GM12874 (cell line): Measurements from ENCODE around the gene SERPINB10.

ENCODE experiments used
- TF ChIP-seq, protein P1 (sequence below): IDR thresholded peaks from 2 replicates; pipeline ENCODE4 v1.5.1; 2011; ENCODE audit warnings: low read depth, mild to moderate bottlenecking, control low read depth, low read length, moderate library complexity; ENCODE audit not compliant: insufficient read depth

The SERPINB10 gene

DNA sequence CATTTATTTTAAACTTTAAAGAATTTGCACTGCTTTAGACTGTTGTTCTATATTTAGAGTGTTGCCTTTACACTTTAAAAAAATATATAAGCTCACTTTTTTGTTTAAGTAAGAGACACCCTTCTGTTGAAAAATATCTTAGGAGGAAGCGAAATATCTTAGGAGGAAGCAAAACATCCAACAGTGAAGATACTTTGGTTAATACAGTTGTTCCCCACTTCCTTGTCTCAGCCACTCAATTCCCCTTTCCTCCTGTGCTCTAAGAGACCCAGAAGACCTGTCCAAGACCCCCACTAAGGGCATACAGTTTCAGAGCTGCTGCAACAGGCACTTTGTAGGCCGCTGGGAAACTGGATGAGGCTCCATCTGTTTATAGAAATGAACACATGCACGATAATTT is 67.9 kb downstream of the SERPINB10 start:
- TF ChIP-seq, protein P1, sequence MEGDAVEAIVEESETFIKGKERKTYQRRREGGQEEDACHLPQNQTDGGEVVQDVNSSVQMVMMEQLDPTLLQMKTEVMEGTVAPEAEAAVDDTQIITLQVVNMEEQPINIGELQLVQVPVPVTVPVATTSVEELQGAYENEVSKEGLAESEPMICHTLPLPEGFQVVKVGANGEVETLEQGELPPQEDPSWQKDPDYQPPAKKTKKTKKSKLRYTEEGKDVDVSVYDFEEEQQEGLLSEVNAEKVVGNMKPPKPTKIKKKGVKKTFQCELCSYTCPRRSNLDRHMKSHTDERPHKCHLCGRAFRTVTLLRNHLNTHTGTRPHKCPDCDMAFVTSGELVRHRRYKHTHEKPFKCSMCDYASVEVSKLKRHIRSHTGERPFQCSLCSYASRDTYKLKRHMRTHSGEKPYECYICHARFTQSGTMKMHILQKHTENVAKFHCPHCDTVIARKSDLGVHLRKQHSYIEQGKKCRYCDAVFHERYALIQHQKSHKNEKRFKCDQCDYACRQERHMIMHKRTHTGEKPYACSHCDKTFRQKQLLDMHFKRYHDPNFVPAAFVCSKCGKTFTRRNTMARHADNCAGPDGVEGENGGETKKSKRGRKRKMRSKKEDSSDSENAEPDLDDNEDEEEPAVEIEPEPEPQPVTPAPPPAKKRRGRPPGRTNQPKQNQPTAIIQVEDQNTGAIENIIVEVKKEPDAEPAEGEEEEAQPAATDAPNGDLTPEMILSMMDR = no peak

DNA sequence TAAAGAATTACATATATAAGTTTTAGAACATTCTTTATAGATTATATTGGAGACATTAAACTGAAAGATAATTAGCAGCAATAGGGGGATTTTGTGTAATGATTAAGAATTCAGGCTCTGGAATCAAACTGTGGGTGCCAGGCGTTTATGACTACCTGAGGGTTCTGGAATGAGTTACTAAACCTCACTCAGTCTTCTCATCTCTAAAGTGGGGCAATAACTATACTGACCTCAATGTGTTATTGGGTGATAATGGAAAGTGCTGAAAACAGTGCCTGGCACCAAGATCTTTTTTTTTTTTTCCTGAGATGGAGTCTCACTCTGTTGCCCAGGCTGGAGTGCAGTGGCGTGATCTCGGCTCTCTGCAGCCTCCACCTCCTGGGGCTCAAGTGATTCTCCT is 69.3 kb downstream of the SERPINB10 start:
- TF ChIP-seq, protein P1 = no peak

DNA sequence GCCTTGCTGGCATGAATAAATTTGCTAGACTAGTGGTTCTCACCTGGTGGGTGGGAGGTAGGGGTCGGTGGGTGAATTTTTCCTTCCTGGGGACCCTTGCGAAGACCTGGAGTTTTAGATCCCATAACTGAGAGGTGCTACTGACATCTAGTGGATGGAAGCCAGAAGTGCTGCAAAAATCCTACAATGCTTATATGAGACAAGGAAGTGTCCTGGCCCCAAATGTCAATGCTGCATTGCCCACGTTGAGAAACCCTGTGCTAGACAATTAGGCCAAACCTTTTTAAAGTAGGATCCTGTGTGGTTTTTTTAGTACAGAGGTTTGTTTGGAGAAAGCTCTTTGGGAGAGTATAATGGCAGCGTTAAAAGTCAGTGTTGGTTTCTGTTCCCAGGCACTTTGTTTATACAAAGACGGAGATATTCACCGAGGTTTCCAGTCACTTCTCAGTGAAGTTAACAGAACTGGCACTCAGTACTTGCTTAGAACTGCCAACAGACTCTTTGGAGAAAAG is 71.7 kb downstream of the SERPINB10 start:
- TF ChIP-seq, protein P1 = peak; percentile 83

DNA sequence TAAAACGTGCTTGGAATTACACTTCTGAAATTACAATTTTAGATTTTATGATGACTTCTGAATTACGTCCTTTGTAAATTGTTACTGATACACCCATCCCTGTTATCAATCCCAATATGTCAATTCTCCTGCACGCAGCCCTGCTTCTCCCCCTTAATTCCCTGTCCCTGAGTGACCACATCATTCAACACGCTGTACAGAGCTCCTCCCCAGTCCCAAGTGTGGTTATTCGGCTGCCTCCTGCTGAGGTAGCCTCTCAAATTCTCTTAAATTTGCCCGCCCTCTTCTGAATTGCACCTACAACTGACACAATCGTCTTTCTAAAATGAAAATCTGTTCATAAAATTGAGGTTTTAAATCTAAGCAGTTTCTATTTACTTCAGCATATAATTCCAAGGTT is 72.3 kb downstream of the SERPINB10 start:
- TF ChIP-seq, protein P1 = no peak

DNA sequence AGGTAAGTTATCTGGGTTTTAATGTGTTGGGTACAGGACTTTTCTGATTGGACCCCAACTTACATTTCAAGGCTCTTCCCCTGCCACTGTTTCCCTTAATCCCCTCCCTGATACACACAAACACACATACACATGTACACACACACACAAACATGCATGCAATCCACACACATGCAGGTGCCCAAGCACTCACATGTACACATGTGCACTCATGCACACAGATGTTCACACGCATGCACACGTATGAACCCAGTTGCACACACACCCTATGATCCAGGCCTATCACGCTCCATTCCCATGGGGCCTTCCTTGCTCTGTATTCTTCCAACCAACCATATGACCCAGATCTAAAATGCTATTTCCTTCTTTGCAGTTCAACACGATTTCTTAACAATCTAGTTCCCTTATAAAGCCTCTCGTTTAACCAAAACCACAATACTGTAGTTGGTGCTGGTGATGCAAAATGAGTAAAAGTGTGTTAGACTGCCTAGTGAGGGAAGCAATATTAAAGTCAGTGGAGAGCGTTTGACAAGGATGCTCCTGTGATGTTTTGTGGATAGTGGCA is 73.2 kb downstream of the SERPINB10 start:
- TF ChIP-seq, protein P1 = no peak

DNA sequence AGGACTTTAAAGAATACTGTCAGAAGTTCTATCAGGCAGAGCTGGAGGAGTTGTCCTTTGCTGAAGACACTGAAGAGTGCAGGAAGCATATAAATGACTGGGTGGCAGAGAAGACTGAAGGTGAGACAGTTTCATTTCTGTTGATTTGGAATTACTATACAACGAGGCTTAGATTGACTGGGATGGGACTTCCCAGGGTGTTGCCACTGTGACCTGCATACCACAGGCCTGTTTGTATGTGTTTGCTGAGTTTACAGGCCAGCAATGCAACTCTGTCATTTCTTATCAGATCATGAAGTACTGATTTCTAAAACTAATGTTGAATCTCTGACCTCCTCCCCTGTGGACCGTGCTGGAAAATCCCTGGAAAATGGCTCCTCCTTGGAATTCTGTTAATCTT is 74.0 kb downstream of the SERPINB10 start:
- TF ChIP-seq, protein P1 = no peak

DNA sequence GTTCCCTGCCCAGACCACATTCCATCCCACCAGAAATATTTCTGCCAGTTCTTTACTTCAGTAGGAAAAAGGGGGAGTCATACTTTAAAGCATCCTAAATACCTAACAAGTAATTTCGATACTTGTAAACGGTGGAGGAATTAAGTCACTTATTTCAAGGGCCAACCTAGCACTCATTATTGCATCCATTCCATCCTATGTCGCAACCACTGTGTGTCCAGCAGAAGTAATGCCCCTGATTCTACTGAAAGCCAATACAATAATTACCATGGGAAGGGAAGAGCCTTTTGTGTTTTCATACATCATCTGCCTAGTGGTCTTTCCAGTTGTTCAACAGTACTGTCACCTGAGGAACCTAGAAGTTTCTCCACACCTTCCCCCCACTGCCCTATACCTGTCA is 74.6 kb downstream of the SERPINB10 start:
- TF ChIP-seq, protein P1 = no peak
